IMR-90 (cell line): ENCODE results near the gene XPC. TPM values are rescaled to one million over a fixed set of nuclear protein-coding genes. Genes with fewer than 3 reads are reported as not detected.

Experiments used
- ATAC-seq: fragments of 200-7000 bp; cut with Tn5 transposase; 2 replicates; pipeline ENCODE4 v1.9.1; 2020; ENCODE audit warnings: low read depth, mild to moderate bottlenecking, moderate library complexity
- BruUV-seq: library from RNA; stranded (reverse); fragments of 400-500 nt; replicated peaks from 2 replicates; lab custom pipeline; 2021; lab: Mats Ljungman, UMichigan
- CTCF ChIA-PET: fragments of 300-600 bp; formaldehyde crosslinking; extraction: SDS; loops from one replicate; lab custom pipeline; 2021; ENCODE audit warnings: antibody characterized with exemption; lab: Yijun Ruan, JAX
- POLR2A ChIA-PET: fragments of 300-600 bp; sonication (Branson Sonifier 250); formaldehyde crosslinking; loops from one replicate; lab custom pipeline; 2022; ENCODE audit warnings: antibody characterized with exemption; ENCODE audit not compliant: unreplicated experiment; lab: Charles Lee
- DNase-seq: peaks from one replicate; pipeline ENCODE4 v3.0.0; 2013
- H2AFZ ChIP-seq: replicated peaks from 2 replicates; pipeline ENCODE3; 2013; ENCODE audit warnings: low read length, mild to moderate bottlenecking; ENCODE audit not compliant: poor library complexity
- H2AK5ac ChIP-seq: 2 replicates; pipeline ENCODE4 v1.6.1; 2013; ENCODE audit warnings: low read depth, low read length, inconsistent platforms
- H2AK9ac ChIP-seq: replicated peaks from 2 replicates; pipeline ENCODE3; 2013; ENCODE audit warnings: mild to moderate bottlenecking, low read depth, low read length, moderate library complexity; ENCODE audit not compliant: poor library complexity
- H2BK120ac ChIP-seq: 2 replicates; pipeline ENCODE4 v1.6.1; 2013; ENCODE audit warnings: low read depth, low read length, inconsistent platforms
- H2BK15ac ChIP-seq: 3 replicates; pipeline ENCODE4 v1.6.1; 2013; ENCODE audit warnings: low read depth, low read length, inconsistent platforms
- H2BK20ac ChIP-seq: 2 replicates; pipeline ENCODE4 v1.6.1; 2013; ENCODE audit warnings: low read depth, mild to moderate bottlenecking, inconsistent platforms, low read length, moderate library complexity
- H2BK5ac ChIP-seq: 2 replicates; pipeline ENCODE4 v1.6.1; 2013; ENCODE audit warnings: mild to moderate bottlenecking, low read depth, low read length, inconsistent platforms; ENCODE audit not compliant: poor library complexity, severe bottlenecking
- H3K14ac ChIP-seq: replicated peaks from 2 replicates; pipeline ENCODE4 v1.6.1; 2013; ENCODE audit warnings: low read depth, low read length, inconsistent platforms
- H3K18ac ChIP-seq: 2 replicates; pipeline ENCODE4 v1.6.1; 2013; ENCODE audit warnings: low read depth, low read length, control low read depth
- H3K23ac ChIP-seq: 2 replicates; pipeline ENCODE4 v1.6.1; 2013; ENCODE audit warnings: low read depth, low read length, inconsistent platforms
- H3K27ac ChIP-seq: 2 replicates; pipeline ENCODE4 v1.5.1; 2013; ENCODE audit warnings: mild to moderate bottlenecking, control low read depth, low read length; ENCODE audit not compliant: insufficient read depth
- H3K27me3 ChIP-seq: 2 replicates; pipeline ENCODE4 v1.6.1; 2013; ENCODE audit warnings: low read length; ENCODE audit not compliant: control insufficient read depth, insufficient read depth
- H3K36me3 ChIP-seq: 2 replicates; pipeline ENCODE4 v1.6.1; 2013; ENCODE audit warnings: low read length, mixed read lengths; ENCODE audit not compliant: control insufficient read depth, insufficient read depth
- H3K4ac ChIP-seq: 2 replicates; pipeline ENCODE4 v1.6.1; 2013; ENCODE audit warnings: low read depth, low read length, inconsistent platforms
- H3K4me1 ChIP-seq: 2 replicates; pipeline ENCODE4 v1.6.1; 2013; ENCODE audit warnings: low read length, mixed read lengths; ENCODE audit not compliant: control insufficient read depth, insufficient read depth
- H3K4me2 ChIP-seq: 2 replicates; pipeline ENCODE4 v1.6.1; 2013; ENCODE audit warnings: low read depth, mild to moderate bottlenecking, control low read depth, low read length, moderate library complexity
- H3K4me3 ChIP-seq: 2 replicates; pipeline ENCODE4 v1.5.1; 2013; ENCODE audit warnings: low read depth, mild to moderate bottlenecking, control low read depth, low read length, moderate library complexity; ENCODE audit not compliant: insufficient read depth
- H3K56ac ChIP-seq: 2 replicates; pipeline ENCODE4 v1.6.1; 2013; ENCODE audit warnings: low read length, inconsistent platforms; ENCODE audit not compliant: insufficient read depth; ENCODE audit errors: extremely low read depth
- H3K79me1 ChIP-seq, 2 experiments: 2 replicates each; pipeline ENCODE4 v1.6.1; 2013; ENCODE audit warnings: low read length in 2 of 2, inconsistent platforms in 1 of 2, low read depth in 1 of 2
- H3K9ac ChIP-seq: 2 replicates; pipeline ENCODE4 v1.6.1; 2013; ENCODE audit warnings: low read depth, low read length, control low read depth
- H3K9me1 ChIP-seq: 2 replicates; pipeline ENCODE4 v1.6.1; 2013; ENCODE audit warnings: low read length, inconsistent platforms; ENCODE audit not compliant: insufficient read depth
- H3K9me3 ChIP-seq: 2 replicates; pipeline ENCODE4 v1.6.1; 2013; ENCODE audit warnings: low read length; ENCODE audit not compliant: control insufficient read depth, insufficient read depth
- H4K20me1 ChIP-seq: 2 replicates; pipeline ENCODE4 v1.6.1; 2013; ENCODE audit warnings: low read length, inconsistent platforms; ENCODE audit not compliant: insufficient read depth
- H4K5ac ChIP-seq: 2 replicates; pipeline ENCODE4 v1.6.1; 2013; ENCODE audit warnings: mild to moderate bottlenecking, low read depth, low read length, control low read depth
- H4K8ac ChIP-seq, 2 experiments: 2 replicates each; pipeline ENCODE4 v1.6.1; 2013; ENCODE audit warnings: low read depth in 2 of 2, low read length in 2 of 2, control low read depth in 1 of 2, inconsistent platforms in 1 of 2
- H4K91ac ChIP-seq: 2 replicates; pipeline ENCODE4 v1.6.1; 2013; ENCODE audit warnings: low read depth, low read length, inconsistent platforms; ENCODE audit not compliant: insufficient read depth
- BHLHE40 ChIP-seq: fragments of 150-350 bp; IDR thresholded peaks from 2 replicates; pipeline ENCODE4 v1.6.1; 2016; ENCODE audit warnings: mild to moderate bottlenecking, low read depth, low read length
- CEBPB ChIP-seq: IDR thresholded peaks from 2 replicates; pipeline ENCODE4 v1.6.1; 2012; ENCODE audit warnings: low read depth, low read length, improper control_type of control experiment
- FOS ChIP-seq: fragments of 150-350 bp; IDR thresholded peaks from 2 replicates; pipeline ENCODE4 v1.6.1; 2016; ENCODE audit warnings: low read depth, low read length
- MAFK ChIP-seq: IDR thresholded peaks from 2 replicates; pipeline ENCODE4 v1.6.1; 2012; ENCODE audit warnings: low read depth, low read length, improper control_type of control experiment
- MAZ ChIP-seq: IDR thresholded peaks from 2 replicates; pipeline ENCODE4 v1.6.1; 2012; ENCODE audit warnings: low read depth, mild to moderate bottlenecking, low read length, improper control_type of control experiment, moderate library complexity, borderline replicate concordance
- NFE2L2 ChIP-seq: fragments of 150-350 bp; IDR thresholded peaks from 2 replicates; pipeline ENCODE4 v1.6.1; 2016; ENCODE audit warnings: low read depth, mild to moderate bottlenecking, low read length
- POLR2A ChIP-seq: IDR thresholded peaks from 2 replicates; pipeline ENCODE4 v1.6.1; 2012; ENCODE audit warnings: mild to moderate bottlenecking, low read depth, low read length
- RFX5 ChIP-seq: IDR thresholded peaks from 2 replicates; pipeline ENCODE4 v1.8.0; 2012; ENCODE audit warnings: low read depth, mild to moderate bottlenecking, low read length, moderate library complexity
- SMC3 ChIP-seq: fragments of 150-350 bp; IDR thresholded peaks from 2 replicates; pipeline ENCODE4 v1.6.1; 2016; ENCODE audit warnings: low read depth, mild to moderate bottlenecking, antibody characterized with exemption, low read length, moderate library complexity
- WGBS, 2 experiments: methylation state at CpG; one replicate each; pipeline versions ENCODE4 v1.1.5 to v1.1.7; 2013; ENCODE audit warnings: missing lambda C conversion rate in 2 of 2; ENCODE audit not compliant: insufficient read length in 1 of 2; ENCODE audit errors: extremely low coverage in 2 of 2; 5-methylcytosine and 5-hydroxymethylcytosine counted together
- dilution Hi-C: fragments of 300-500 bp; cut with HindIII; formaldehyde crosslinking; loops from one replicate; pipeline ENCODE4 v1.14.3; 2018; ENCODE audit warnings: low sequenced_read_pairs; ENCODE audit not compliant: unreplicated experiment
- in situ Hi-C: fragments of 300-500 bp; cut with MboI; formaldehyde crosslinking; loops from 3 replicates; pipeline ENCODE4 v1.14.3; 2019; ENCODE audit warnings: low sequenced_read_pairs, inconsistent platforms, mixed read lengths
- intact Hi-C: fragments of 100-400 bp; cut with micrococcal nuclease; formaldehyde crosslinking; loops from 2 replicates; pipeline ENCODE4 v1.10.0; 2022
- polyA plus RNA-seq, 3 experiments: library from polyadenylated mRNA; depleted of rRNA; stranded (reverse); fragments of >200 nt; gene quantifications; 2 replicates each; pipeline ENCODE4 v1.2.3, GENCODE V29; 2012; ENCODE audit warnings: low replicate concordance in 1 of 3
- total RNA-seq: library from RNA; depleted of rRNA; stranded (reverse); fragments of >200 nt; gene quantifications from 2 replicates; pipeline ENCODE4 v1.2.3, GENCODE V29; 2012
- TF ChIP-seq, protein P1 (sequence below): conservative IDR thresholded peaks from 2 replicates; pipeline ENCODE4 v1.5.1; 2012; ENCODE audit warnings: mild to moderate bottlenecking, low read depth, low read length, improper control_type of control experiment
- TF ChIP-seq, protein P2 (sequence below): fragments of 150-350 bp; IDR thresholded peaks from 2 replicates; pipeline ENCODE4 v1.6.1; 2017; ENCODE audit warnings: mild to moderate bottlenecking, antibody characterized with exemption, low read length, low read depth
- TF ChIP-seq, protein P3 (sequence below): fragments of 150-350 bp; IDR thresholded peaks from 2 replicates; pipeline ENCODE4 v1.6.1; 2016; ENCODE audit warnings: low read depth, mild to moderate bottlenecking, low read length, moderate library complexity, borderline replicate concordance

The XPC gene
- total and polyA plus RNA-seq, 2 of the 4 experiments (the other 2 are of a cell fraction) = 30.9 to 48.8 TPM

DNA sequence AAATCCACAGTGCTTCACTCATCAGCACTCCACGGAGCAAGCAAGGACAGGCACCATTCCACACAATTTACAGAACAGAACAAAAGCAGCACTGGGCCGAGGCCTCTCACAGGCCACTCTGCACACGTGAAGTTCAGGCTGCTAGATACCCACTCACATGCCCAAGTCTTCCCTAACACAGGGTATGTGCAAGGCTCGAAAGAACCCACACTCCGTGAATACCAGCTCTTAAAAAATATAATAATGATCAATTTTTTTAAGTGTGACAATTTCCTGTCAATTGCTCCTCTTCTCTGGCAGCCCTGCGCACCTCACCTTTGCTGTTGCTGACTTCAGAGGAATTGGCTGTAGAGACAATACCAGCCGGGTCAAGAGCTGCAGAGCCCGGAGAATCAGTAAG lies 19.0 kb downstream of the XPC start:
- no peak overlapping the region for H3K4ac ChIP-seq
- H2AK9ac ChIP-seq = peak overlapping the region; percentile 10
- H2BK15ac ChIP-seq = no peak overlapping the region
- no peak overlapping the region for H3K4me3 ChIP-seq
- H3K18ac ChIP-seq = no peak overlapping the region
- no peak overlapping the region for H2AK5ac ChIP-seq
- peaks cover 4% of the 10 kb centered on the region; the same call in 1 of the 2 replicates for H3K9me3 ChIP-seq
- no peak for TF ChIP-seq POLR2A
- TF ChIP-seq FOS = no peak
- TF ChIP-seq, protein P1, sequence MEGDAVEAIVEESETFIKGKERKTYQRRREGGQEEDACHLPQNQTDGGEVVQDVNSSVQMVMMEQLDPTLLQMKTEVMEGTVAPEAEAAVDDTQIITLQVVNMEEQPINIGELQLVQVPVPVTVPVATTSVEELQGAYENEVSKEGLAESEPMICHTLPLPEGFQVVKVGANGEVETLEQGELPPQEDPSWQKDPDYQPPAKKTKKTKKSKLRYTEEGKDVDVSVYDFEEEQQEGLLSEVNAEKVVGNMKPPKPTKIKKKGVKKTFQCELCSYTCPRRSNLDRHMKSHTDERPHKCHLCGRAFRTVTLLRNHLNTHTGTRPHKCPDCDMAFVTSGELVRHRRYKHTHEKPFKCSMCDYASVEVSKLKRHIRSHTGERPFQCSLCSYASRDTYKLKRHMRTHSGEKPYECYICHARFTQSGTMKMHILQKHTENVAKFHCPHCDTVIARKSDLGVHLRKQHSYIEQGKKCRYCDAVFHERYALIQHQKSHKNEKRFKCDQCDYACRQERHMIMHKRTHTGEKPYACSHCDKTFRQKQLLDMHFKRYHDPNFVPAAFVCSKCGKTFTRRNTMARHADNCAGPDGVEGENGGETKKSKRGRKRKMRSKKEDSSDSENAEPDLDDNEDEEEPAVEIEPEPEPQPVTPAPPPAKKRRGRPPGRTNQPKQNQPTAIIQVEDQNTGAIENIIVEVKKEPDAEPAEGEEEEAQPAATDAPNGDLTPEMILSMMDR = no peak
- TF ChIP-seq BHLHE40 = no peak
- no peak for TF ChIP-seq CEBPB
- TF ChIP-seq SMC3 = no peak
- TF ChIP-seq, protein P2, sequence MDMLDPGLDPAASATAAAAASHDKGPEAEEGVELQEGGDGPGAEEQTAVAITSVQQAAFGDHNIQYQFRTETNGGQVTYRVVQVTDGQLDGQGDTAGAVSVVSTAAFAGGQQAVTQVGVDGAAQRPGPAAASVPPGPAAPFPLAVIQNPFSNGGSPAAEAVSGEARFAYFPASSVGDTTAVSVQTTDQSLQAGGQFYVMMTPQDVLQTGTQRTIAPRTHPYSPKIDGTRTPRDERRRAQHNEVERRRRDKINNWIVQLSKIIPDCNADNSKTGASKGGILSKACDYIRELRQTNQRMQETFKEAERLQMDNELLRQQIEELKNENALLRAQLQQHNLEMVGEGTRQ = no peak
- no peak for TF ChIP-seq MAFK
- no peak for TF ChIP-seq MAZ
- TF ChIP-seq NFE2L2 = no peak
- TF ChIP-seq, protein P3, sequence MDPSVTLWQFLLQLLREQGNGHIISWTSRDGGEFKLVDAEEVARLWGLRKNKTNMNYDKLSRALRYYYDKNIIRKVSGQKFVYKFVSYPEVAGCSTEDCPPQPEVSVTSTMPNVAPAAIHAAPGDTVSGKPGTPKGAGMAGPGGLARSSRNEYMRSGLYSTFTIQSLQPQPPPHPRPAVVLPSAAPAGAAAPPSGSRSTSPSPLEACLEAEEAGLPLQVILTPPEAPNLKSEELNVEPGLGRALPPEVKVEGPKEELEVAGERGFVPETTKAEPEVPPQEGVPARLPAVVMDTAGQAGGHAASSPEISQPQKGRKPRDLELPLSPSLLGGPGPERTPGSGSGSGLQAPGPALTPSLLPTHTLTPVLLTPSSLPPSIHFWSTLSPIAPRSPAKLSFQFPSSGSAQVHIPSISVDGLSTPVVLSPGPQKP = no peak
- TF ChIP-seq RFX5 = no peak
- H3K79me1 ChIP-seq = peaks cover 12 to 29% of the 10 kb centered on the region in 2 experiments
- ATAC-seq (no peak), DNase-seq (no peak)
- H2BK120ac ChIP-seq = no peak overlapping the region
- dilution Hi-C loops = no loop called here
- no peak overlapping the region for H2AFZ ChIP-seq
- H3K4me2 ChIP-seq = no peak overlapping the region
- ChIA-PET POLR2A (no interaction called here), CTCF (no interaction called here)
- no peak overlapping the region for H3K27ac ChIP-seq
- in situ Hi-C loops = no loop called here
- H3K9ac ChIP-seq = no peak overlapping the region
- H3K4me1 ChIP-seq = no peaks in the 10 kb centered on the region
- no peaks in the 10 kb centered on the region for H4K20me1 ChIP-seq
- H2BK20ac ChIP-seq = no peak overlapping the region
- no peak overlapping the region for H4K91ac ChIP-seq
- no TSS peak for BruUV-seq
- no peak overlapping the region for H3K14ac ChIP-seq
- H4K5ac ChIP-seq = no peak overlapping the region
- 100% methylated on average over 1 of the region's 8 CpGs; no CpG with 5 or more reads in 1 of the 2 experiments for WGBS, 2 experiments
- no peak overlapping the region for H4K8ac ChIP-seq
- H3K9me1 ChIP-seq = peaks cover 2% of the 10 kb centered on the region; the same call in 1 of the 2 replicates
- no peak overlapping the region for H2BK5ac ChIP-seq
- H3K36me3 ChIP-seq = peaks cover 59% of the 10 kb centered on the region
- no peaks in the 10 kb centered on the region for H3K27me3 ChIP-seq
- no peak overlapping the region for H3K23ac ChIP-seq
- intact Hi-C loops = no loop called here
- no peak overlapping the region for H3K56ac ChIP-seq
